HG02840 (cell line): ENCODE data around the gene PPP1R18.
"Not testable (repeated sequence)": the region's sequence is repeated elsewhere in the genome, so short reads cannot be mapped to it uniquely, and the experiment has no call there.

ENCODE experiments used
- ATAC-seq: cut with Tn5 transposase; IDR thresholded peaks from one replicate; pipeline ENCODE4 v1.9.1; 2021; ENCODE audit warnings: mild to moderate bottlenecking, moderate library complexity, moderate number of reproducible peaks; ENCODE audit not compliant: unreplicated experiment, low FRiP score

The PPP1R18 gene, protein sequence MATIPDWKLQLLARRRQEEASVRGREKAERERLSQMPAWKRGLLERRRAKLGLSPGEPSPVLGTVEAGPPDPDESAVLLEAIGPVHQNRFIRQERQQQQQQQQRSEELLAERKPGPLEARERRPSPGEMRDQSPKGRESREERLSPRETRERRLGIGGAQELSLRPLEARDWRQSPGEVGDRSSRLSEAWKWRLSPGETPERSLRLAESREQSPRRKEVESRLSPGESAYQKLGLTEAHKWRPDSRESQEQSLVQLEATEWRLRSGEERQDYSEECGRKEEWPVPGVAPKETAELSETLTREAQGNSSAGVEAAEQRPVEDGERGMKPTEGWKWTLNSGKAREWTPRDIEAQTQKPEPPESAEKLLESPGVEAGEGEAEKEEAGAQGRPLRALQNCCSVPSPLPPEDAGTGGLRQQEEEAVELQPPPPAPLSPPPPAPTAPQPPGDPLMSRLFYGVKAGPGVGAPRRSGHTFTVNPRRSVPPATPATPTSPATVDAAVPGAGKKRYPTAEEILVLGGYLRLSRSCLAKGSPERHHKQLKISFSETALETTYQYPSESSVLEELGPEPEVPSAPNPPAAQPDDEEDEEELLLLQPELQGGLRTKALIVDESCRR

GRCh38 chr6:30686009-30686907 lies at the start of gene PPP1R18:
PPP1R18 (minus strand) TSS chr6:30686645; CDS start chr6:30686018, 627 bp downstream.
- peak; percentile 4 for ATAC-seq

GRCh38 chr6:30735668-30736314 lies 49.3 kb upstream of the PPP1R18 start:
- no peak for ATAC-seq

GRCh38 chr6:30732237-30732943 lies 45.9 kb upstream of the PPP1R18 start:
- ATAC-seq, result no peak

DNA sequence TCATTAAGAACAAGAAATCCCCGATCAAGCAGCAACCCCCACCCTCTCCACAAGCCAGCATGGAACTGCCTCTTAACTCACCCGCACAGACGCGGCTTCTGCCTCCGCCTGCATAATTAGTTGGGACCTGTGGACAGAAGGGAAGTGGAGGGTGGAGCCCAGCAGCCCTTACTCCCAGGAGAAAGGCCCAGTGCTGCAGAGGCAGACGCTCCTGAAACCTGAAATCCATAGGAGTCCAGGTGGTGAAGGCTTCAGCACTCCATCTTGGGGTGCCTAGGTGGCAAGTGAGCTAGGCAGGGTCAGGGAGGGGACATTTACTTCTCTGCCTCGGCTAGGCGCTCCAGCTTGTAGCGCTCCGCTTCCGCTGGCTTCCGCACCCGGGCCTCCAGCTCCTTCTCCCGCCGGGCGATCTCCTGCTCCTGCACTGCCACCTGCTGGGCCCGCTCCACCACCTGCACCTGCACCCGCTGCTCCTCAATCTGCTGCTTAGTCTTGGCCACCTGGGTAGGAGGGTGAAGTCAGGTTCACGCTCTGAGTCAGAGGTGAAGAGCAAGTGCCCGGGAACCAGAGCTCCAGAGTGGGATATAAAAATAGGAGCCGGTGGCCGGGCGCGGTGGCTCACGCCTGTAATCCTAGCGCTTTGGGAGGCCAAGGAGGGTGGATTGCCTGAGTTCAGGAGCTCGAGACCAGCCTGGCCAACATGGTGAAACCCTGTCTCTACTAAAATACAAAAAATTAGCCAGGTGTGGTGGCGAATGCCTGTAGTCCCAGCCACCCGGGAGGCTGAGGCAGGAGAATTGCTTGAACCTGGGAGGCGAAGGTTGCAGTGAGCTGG lies 44.4 kb upstream of the PPP1R18 start:
- ATAC-seq, result no peak

- ATAC-seq, result no peak
These were observed 41.6 kb upstream of the PPP1R18 start for GRCh38 chr6:30727920-30728553.

DNA sequence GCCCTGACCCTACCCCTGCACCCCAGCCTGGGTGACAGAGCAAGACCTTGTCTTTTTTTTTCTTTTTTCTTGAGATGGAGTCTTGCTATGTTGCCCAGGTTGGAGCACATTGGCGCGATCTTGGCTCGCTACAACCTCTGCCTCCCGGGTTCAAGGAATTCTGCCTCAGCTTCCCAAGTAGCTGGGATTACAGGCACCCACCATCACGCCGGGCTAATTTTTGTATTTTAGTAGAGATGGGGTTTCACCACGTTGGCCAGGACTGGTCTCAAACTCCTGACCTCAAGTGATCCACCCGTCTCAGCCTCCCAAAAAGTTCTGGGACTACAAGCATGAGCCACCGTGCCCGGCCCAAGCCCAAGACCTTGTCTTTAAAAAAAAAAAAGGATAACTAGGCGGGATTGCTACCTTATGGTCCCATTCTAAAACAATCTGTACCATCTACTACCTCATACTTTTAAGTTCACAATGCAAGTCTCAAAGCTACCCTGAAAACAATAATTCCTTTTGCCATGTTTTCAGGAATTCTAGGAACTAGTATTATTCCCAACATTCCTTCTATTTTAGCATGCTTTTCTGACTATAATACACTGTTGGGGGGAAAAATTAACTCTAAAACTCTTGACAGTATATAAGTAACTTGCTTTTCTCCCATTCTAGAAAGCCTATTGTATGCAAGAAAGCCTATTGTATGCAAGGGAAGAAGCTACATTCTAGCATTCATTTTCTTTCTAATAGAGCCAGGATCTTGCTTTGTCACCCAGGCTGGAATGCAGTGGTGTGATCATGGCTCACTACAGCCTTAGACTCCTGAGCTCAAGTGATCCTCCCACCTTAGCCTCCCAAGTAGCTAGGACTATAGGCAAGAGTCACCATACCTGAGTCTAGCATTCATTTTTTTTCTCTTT lies 40.3 kb upstream of the PPP1R18 start:
- ATAC-seq, result no peak

DNA sequence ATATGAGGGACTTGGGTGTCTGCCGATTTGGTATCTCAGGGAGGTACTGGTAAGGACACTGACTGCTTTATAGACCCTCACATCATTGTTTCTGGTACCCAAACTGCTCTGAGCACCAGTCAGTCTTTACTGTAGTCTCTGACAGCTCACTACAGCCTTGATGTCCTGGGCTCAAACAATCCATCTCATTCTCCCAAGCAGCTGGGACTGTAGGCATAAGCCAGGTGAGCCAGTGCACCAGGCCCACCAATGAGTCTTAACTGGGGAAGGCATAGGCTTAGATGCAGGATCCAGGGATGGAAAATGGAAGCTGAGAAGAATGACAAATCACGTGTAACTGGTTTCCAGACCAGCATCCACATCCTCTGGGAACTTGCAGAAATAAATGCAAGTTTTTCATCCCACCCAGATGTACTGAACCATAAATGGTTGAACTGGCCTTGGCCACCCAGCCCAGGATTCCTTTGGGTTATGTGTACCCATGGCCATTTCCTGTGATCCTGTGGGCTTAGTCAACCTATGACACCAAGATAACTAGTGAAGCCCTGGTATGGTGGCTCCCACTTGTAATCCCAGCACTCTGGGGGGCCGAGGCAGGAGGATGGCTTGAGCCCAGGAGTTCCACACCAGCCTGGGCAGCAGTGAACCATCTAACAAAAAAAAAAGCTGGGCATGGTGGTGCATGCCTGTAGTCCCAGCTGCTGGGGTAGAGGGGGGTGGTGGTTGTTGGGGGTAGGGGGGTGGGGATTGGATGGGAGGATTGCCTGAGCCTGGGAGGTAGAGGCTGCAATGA lies 39.5 kb upstream of the PPP1R18 start:
- no peak for ATAC-seq

DNA sequence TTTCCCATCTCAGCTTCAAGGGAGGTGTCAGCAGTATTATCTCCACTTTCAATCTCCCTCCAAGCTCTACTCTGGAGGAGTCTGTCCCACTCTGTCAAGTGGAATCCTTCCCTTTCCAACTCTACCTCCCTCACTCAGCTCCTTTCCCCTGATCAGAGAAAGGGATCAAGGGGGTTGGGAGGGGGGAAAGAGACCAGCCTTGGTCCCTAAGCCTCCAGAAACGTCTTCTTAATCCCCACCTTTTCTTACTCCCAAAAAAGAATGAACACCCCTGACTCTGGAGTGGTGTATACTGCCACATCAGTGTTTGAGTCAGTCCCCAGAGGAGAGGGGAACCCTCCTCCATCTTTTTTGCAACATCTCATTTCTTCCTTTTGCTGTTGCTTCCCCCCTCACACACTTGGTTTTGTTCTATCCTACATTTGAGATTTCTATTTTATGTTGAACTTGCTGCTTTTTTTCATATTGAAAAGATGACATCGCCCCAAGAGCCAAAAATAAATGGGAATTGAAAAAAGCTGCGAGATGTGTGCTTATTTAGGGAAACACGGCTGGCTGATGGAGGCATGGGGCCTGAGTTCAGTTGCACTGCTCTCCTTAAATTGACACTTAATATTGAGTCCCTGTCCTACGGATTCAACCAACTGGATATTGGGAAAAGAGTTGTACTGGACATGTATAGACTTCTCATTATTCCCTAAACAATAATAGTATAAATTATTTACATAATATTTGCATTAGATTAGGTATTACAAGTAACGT lies 38.6 kb upstream of the PPP1R18 start:
- ATAC-seq, result no peak

GRCh38 chr6:30723843-30724741 lies 37.6 kb upstream of the PPP1R18 start:
- not testable (repeated sequence) for ATAC-seq

- ATAC-seq, result not testable (repeated sequence)
These were observed 36.9 kb upstream of the PPP1R18 start for GRCh38 chr6:30723159-30723842.

DNA sequence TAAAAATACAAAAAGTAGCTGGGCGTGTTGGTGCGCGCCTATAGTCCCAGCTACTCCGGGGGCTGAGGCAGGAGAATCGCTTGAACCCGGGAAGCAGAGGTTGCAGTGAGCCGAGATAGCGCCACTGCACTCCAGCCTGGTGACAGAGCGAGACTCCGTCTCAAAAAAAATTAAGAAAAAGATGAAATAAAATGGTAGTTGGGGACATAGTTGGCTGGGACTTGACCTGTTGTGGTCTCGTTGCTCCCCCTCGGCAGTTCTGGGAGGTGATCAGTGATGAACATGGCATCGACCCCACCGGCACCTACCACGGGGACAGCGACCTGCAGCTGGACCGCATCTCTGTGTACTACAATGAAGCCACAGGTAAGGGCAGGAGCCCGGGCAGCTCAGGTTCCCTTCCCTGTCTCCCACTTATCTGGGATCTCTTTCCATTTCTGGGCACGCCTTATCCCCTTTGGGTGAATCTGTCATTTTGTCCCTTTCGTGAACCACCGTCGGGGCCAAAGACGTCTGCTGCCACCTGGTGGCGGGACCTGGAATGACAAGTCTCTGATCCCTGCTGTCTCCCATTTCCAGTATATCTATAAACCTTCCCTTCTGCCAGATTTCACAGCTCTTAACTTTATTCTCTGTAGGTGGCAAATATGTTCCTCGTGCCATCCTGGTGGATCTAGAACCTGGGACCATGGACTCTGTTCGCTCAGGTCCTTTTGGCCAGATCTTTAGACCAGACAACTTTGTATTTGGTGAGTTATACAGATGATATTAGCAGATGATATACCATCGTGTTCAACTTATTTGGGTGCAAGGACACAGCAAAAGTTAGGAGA lies 36.1 kb upstream of the PPP1R18 start:
- no peak for ATAC-seq

- not testable (repeated sequence) for ATAC-seq
These were observed 35.5 kb upstream of the PPP1R18 start for GRCh38 chr6:30722025-30722279.

DNA sequence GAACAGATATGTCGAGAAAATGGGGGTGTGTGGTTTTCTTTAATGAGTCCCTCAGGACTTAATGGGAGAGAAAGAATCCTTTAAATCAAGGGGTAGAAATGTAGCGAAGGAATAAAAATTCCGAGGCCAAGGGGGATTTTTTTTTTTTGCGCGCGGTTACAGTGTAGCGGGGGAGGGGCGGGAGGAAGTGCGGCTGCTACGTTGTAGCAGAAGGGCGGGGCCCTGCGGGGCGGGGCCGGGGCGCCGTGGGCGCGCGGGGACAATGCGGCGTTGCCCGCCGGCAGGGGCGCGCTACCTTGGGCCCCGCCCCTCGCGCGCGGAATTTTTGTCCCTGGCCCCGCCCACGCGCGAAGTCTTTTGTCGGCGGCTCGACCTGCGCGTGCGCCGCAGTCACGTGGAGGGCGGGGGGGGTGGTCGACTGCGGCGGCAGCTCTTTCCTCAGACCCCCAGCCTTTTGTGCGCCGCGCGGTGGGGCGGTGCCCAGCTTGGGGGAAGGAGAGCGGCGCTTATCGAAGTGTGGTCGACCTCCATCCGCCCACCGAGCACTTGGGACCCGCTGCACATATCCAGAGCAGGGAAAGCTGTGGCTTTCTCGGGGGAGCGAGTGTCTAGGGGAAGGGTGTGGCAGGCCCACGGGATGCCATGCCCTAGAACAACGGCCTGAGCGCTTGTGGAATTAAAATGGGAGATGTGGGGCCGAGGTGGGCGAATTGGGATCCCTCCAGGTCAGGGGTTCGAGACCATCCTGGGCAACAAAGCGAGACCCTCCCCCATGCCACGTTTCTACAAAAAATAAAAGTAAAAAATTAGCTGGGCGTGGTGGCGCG lies 35.0 kb upstream of the PPP1R18 start:
- no peak for ATAC-seq
